Endothelial cell of umbilical vein (primary cell): ENCODE data around the gene PKHD1.

Experiments used
- POLR2A ChIP-seq: IDR thresholded peaks from 2 replicates; pipeline ENCODE4 v1.6.1; 2012; ENCODE audit warnings: low read depth, mild to moderate bottlenecking, control low read depth, low read length
- TF ChIP-seq, protein P1 (sequence below), 2 donors: IDR thresholded peaks; 1 replicate in 1 of 2; 2 replicates in 1 of 2; pipeline ENCODE4 v1.5.1; 2011; ENCODE audit warnings: low read length in 2 of 2, mild to moderate bottlenecking in 2 of 2, moderate library complexity in 2 of 2, control low read depth in 1 of 2, inconsistent platforms in 1 of 2, low read depth in 1 of 2; ENCODE audit not compliant: insufficient read depth in 1 of 2; ENCODE audit errors: extremely low read depth in 1 of 2

DNA sequence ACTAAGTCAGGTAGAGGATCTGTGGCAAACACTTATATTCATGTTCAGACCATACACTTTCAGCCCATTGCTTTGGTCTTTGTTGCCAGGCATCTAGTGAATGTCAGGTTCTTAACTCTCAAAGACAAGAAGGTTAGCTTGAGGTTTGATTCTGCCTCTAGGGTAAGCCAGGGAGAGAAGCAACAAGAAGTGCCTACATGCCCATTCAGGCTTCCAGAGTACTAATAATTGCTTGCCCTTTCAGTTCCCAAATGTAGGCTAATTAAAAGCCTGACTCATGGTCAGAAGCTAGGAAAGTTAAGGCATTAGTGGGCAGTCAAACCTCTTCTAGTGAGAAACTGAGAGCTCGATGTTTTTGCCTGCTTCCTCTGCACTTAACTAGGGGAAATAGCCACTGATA is 492.4 kb downstream of the PKHD1 start:
- TF ChIP-seq, protein P1, sequence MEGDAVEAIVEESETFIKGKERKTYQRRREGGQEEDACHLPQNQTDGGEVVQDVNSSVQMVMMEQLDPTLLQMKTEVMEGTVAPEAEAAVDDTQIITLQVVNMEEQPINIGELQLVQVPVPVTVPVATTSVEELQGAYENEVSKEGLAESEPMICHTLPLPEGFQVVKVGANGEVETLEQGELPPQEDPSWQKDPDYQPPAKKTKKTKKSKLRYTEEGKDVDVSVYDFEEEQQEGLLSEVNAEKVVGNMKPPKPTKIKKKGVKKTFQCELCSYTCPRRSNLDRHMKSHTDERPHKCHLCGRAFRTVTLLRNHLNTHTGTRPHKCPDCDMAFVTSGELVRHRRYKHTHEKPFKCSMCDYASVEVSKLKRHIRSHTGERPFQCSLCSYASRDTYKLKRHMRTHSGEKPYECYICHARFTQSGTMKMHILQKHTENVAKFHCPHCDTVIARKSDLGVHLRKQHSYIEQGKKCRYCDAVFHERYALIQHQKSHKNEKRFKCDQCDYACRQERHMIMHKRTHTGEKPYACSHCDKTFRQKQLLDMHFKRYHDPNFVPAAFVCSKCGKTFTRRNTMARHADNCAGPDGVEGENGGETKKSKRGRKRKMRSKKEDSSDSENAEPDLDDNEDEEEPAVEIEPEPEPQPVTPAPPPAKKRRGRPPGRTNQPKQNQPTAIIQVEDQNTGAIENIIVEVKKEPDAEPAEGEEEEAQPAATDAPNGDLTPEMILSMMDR (IDR thresholded peaks at IDR 0.05; ENCODE audit: extremely low read depth in 1 of 2, insufficient read depth in 1 of 2, low read depth in 1 of 2, low read length in 2 of 2) = no peak
- TF ChIP-seq POLR2A = no peak
